Measurements from ENCODE around the gene FRAS1.

FRAS1 gene

DNA sequence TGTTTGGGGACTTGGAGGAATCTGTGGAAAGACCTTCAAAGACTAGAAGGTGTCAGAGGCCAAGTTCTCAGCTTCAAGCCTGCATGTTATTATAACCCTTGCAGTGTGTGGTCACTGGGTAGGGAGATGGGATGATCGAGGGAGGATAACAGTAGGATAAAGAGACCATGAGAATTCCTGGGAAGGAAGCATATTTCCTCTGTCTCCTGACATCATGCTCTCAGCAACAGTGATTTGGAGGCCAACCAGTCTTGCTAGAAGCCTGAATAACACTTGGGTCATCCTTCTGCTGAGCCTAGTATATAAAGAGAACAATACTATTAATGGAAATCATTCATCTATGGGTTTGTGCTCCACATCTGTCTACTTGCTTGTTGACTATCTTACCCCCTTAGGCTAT, 453.6 kb downstream of the FRAS1 start:
- DNase-seq (ENCODE audit: low read depth, low spot score), result no peak
- no peak overlapping the region for H3K4me3 ChIP-seq (ENCODE audit: low read length)
- no peaks in the 10 kb centered on the region; the same call in 1 of the 2 replicates for H3K4me1 ChIP-seq (ENCODE audit: control insufficient read depth, insufficient read depth, low read length)
- no peak overlapping the region for H3K27ac ChIP-seq (ENCODE audit: low read length)
- H3K9me3 ChIP-seq (ENCODE audit: control insufficient read depth, insufficient read depth, low read length), result no peaks in the 10 kb centered on the region
- H3K27me3 ChIP-seq (ENCODE audit: control insufficient read depth, insufficient read depth, low read length), result no peaks in the 10 kb centered on the region
- peaks cover 22% of the 10 kb centered on the region; the same call in 1 of the 2 replicates for H3K36me3 ChIP-seq (ENCODE audit: control insufficient read depth, insufficient read depth, low read length)
- no CpG with 5 or more reads among the region's 1 CpG for WGBS (ENCODE audit: insufficient coverage, insufficient read length)

DNA sequence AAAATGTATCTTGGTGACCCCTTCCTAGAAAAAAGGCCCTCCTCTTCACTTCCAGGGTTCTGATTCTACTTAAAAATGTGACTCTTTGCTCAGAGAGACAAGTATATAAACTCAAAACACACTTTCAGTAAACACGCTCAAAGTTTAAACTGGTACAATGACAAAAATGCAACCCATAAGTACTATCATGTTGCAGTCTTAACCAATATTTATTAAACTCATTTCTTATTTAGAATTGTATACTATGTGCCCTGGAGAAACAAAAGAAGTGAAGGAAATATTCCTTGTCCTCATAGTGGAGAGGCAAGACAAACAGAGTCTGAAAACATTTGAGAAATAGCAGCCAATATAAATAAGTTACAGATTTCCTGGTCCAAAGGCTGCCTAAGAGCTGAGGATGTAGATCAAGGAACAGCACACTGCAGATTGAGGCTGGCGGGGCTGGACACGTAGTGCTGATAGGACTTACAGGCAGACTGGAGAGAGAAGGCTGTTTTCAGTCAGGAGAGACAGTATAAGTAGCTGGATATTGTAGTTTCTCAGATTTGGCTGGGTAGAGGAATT, 455.3 kb downstream of the FRAS1 start:
- peaks cover 19% of the 10 kb centered on the region; the same call in 1 of the 2 replicates for H3K36me3 ChIP-seq (ENCODE audit: control insufficient read depth, insufficient read depth, low read length)

DNA sequence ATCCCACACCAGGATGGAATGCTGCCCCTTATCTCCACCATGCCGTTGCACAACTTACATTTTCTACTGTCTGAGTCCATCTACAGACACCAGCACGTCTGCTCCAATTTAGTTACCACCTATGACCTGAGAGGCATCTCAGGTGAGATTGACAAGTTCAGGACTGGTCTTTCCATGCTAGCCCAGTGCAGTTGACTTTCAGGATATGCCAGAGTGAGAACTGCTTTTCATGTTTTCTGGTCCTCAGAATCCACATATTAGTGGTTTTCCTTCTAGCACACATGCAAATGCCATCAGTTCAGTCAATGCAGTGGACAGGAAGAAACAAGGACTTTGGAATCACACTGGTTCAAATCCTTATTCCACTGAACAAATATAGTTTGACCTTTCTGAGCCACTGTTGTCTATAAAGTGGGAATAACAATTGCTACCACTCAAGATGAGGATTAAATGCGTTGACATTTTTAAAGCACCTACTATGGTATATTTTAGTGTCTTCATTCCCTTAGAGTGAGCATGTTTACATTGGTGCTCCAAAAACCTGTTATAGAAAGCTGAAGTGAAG, 456.4 kb downstream of the FRAS1 start:
- Histone ChIP-seq H3K4me1 (ENCODE audit: control insufficient read depth, insufficient read depth, low read length) (no peaks in the 10 kb centered on the region), H3K27me3 (ENCODE audit: control insufficient read depth, insufficient read depth, low read length) (no peaks in the 10 kb centered on the region), H3K9me3 (ENCODE audit: control insufficient read depth, insufficient read depth, low read length) (no peaks in the 10 kb centered on the region), H3K27ac (ENCODE audit: low read length) (no peak overlapping the region), H3K4me3 (ENCODE audit: low read length) (no peak overlapping the region), H3K36me3 (ENCODE audit: control insufficient read depth, insufficient read depth, low read length) (peaks cover 16% of the 10 kb centered on the region; the same call in 1 of the 2 replicates)
- no peak for DNase-seq (ENCODE audit: low read depth, low spot score)
- no CpG with 5 or more reads among the region's 3 CpGs for WGBS (ENCODE audit: insufficient coverage, insufficient read length)

More for the DNA sequence above, 455.3 kb downstream of the FRAS1 start:
- Histone ChIP-seq H3K27ac (ENCODE audit: low read length) (no peak overlapping the region), H3K9me3 (ENCODE audit: control insufficient read depth, insufficient read depth, low read length) (no peaks in the 10 kb centered on the region), H3K4me1 (ENCODE audit: control insufficient read depth, insufficient read depth, low read length) (no peaks in the 10 kb centered on the region), H3K4me3 (ENCODE audit: low read length) (no peak overlapping the region), H3K27me3 (ENCODE audit: control insufficient read depth, insufficient read depth, low read length) (no peaks in the 10 kb centered on the region)
- no CpG with 5 or more reads among the region's 3 CpGs for WGBS (ENCODE audit: insufficient coverage, insufficient read length)
- no peak for DNase-seq (ENCODE audit: low read depth, low spot score)

DNA sequence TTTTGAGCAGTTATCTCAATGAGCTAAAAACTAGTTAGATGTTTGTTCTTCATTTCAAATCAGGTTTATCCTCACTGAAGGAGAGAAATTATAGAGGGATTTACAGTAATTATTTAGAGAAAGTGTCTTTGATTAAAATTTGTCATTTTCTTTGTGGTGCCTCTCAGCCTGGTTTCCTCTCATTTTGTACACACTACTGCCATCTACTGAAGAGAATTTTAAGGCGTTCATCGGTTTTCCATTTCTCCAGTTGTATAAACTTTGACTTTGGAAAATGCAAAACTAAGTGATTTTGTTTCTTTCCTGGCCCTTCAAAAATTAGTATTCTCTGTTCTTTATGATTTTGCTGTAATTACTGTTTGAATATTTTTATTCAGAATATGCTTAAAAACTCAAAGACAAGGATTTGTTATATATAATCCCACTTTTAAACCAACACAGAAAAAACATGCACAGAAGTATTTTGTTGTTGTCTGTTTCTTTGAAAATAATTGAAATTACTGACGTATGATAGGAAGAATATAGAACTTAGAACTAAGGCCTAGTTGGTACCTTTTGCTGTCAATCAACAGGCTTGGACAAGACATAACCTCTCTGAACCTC, 460.0 kb downstream of the FRAS1 start:
- Histone ChIP-seq H3K9me3 (ENCODE audit: control insufficient read depth, insufficient read depth, low read length) (no peaks in the 10 kb centered on the region), H3K36me3 (ENCODE audit: control insufficient read depth, insufficient read depth, low read length) (peaks cover 10% of the 10 kb centered on the region; the same call in 1 of the 2 replicates), H3K27ac (ENCODE audit: low read length) (no peak overlapping the region), H3K4me3 (ENCODE audit: low read length) (no peak overlapping the region), H3K4me1 (ENCODE audit: control insufficient read depth, insufficient read depth, low read length) (no peaks in the 10 kb centered on the region), H3K27me3 (ENCODE audit: control insufficient read depth, insufficient read depth, low read length) (no peaks in the 10 kb centered on the region)
- no peak for DNase-seq (ENCODE audit: low read depth, low spot score)
- no CpG with 5 or more reads among the region's 3 CpGs for WGBS (ENCODE audit: insufficient coverage, insufficient read length)

DNA sequence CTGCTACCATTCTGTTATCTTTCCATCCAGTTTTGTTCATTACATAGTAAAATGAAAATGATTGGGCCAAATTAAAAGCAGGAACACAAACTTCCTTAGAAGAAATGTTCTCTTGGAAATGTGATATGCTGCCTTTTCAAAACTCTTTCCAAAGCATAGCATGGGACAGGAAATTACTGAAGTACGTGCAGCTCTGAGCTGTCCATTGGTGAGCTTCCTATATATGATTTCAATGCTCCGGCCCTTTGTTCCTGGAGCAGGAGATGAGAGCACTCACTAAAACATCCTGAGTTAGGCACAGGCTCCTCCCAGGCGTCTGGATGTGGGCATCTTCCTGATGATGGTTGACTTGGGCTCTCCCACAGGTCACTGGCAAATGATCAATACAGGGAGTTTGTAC, 461.4 kb downstream of the FRAS1 start:
- WGBS (ENCODE audit: insufficient coverage, insufficient read length), result no CpG with 5 or more reads among the region's 3 CpGs
- Histone ChIP-seq H3K4me1 (ENCODE audit: control insufficient read depth, insufficient read depth, low read length) (no peaks in the 10 kb centered on the region), H3K36me3 (ENCODE audit: control insufficient read depth, insufficient read depth, low read length) (peaks cover 7% of the 10 kb centered on the region; the same call in 1 of the 2 replicates), H3K27me3 (ENCODE audit: control insufficient read depth, insufficient read depth, low read length) (no peaks in the 10 kb centered on the region), H3K4me3 (ENCODE audit: low read length) (no peak overlapping the region), H3K9me3 (ENCODE audit: control insufficient read depth, insufficient read depth, low read length) (no peaks in the 10 kb centered on the region), H3K27ac (ENCODE audit: low read length) (no peak overlapping the region)
- no peak for DNase-seq (ENCODE audit: low read depth, low spot score)

DNA sequence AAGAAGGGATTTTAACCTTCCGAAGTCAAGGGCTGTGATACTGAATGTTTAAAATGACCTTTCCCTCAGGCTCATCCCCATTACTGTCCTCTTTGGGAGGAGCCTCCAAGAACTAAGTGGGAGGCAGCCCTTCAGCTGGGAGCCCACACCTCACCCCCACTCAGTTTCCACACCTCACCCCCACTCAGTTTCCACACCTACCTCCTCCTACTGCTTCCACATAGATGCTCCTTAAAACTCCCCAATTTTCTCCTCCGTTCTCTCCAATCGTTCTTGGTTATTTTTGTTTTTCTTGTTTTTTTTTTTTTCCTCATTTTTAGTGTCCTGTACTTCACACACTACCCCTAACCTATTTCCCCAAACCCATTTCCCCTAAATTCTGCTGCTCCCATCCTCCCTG, 462.8 kb downstream of the FRAS1 start:
- Histone ChIP-seq H3K4me1 (ENCODE audit: control insufficient read depth, insufficient read depth, low read length) (no peaks in the 10 kb centered on the region), H3K4me3 (ENCODE audit: low read length) (no peak overlapping the region), H3K36me3 (ENCODE audit: control insufficient read depth, insufficient read depth, low read length) (peaks cover 7% of the 10 kb centered on the region; the same call in 1 of the 2 replicates), H3K27ac (ENCODE audit: low read length) (no peak overlapping the region), H3K27me3 (ENCODE audit: control insufficient read depth, insufficient read depth, low read length) (no peaks in the 10 kb centered on the region), H3K9me3 (ENCODE audit: control insufficient read depth, insufficient read depth, low read length) (no peaks in the 10 kb centered on the region; the same call in 1 of the 2 replicates)
- DNase-seq (ENCODE audit: low read depth, low spot score), result no peak
- WGBS (ENCODE audit: insufficient coverage, insufficient read length), result 100% methylated on average over 2 of the region's 3 CpGs

DNA sequence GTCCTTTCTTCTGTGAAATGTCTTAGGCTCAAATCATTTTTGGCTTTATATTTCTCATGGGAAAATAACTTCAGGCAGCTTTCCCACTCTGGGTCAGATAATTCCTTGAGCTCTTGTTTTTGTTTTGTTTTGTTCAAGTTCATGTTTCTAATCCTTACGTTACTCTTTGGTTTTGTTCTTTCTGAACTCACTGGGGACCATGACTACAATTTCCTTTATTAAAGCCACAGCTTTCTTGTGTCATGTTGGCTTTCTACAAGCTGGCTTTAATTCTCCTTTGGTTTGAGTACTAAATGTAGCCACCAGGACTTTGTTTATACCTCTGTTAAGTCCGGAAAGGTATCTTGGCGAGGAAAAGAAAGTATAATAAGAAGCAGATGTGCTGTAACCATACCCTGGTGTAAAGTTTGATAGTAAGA, 463.7 kb downstream of the FRAS1 start:
- no peaks in the 10 kb centered on the region; the same call in 1 of the 2 replicates for H3K9me3 ChIP-seq (ENCODE audit: control insufficient read depth, insufficient read depth, low read length)
- peaks cover 7% of the 10 kb centered on the region; the same call in 1 of the 2 replicates for H3K36me3 ChIP-seq (ENCODE audit: control insufficient read depth, insufficient read depth, low read length)
- H3K27me3 ChIP-seq (ENCODE audit: control insufficient read depth, insufficient read depth, low read length), result no peaks in the 10 kb centered on the region
- no CpG with 5 or more reads among the region's 3 CpGs for WGBS (ENCODE audit: insufficient coverage, insufficient read length)
- no peak overlapping the region for H3K27ac ChIP-seq (ENCODE audit: low read length)
- DNase-seq (ENCODE audit: low read depth, low spot score), result no peak
- no peaks in the 10 kb centered on the region for H3K4me1 ChIP-seq (ENCODE audit: control insufficient read depth, insufficient read depth, low read length)
- no peak overlapping the region for H3K4me3 ChIP-seq (ENCODE audit: low read length)

DNA sequence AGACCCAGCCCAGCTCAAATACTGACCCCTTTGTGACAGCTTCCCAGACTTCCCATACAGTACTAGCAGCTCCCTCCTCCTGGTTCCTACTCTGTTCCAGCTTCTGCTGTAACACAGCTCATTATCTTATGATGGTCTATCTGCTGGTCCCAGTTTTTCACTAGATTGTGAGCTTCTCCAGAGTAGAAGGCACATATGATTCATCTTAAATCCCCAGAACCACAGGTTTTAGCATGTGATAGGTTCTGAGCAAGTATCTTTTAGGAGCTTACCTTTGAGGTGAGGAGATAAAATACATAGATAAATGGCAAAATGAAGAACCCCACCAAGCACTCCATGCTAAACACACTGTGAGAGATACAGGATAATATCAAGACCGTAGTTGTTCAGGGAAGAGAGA, 466.9 kb downstream of the FRAS1 start:
- WGBS (ENCODE audit: insufficient coverage, insufficient read length), result no CpG with 5 or more reads among the region's 1 CpG
- Histone ChIP-seq H3K4me1 (ENCODE audit: control insufficient read depth, insufficient read depth, low read length) (no peaks in the 10 kb centered on the region), H3K4me3 (ENCODE audit: low read length) (no peak overlapping the region), H3K27ac (ENCODE audit: low read length) (no peak overlapping the region), H3K27me3 (ENCODE audit: control insufficient read depth, insufficient read depth, low read length) (no peaks in the 10 kb centered on the region), H3K36me3 (ENCODE audit: control insufficient read depth, insufficient read depth, low read length) (peaks cover 14% of the 10 kb centered on the region; the same call in 1 of the 2 replicates), H3K9me3 (ENCODE audit: control insufficient read depth, insufficient read depth, low read length) (no peaks in the 10 kb centered on the region; the same call in 1 of the 2 replicates)
- no peak for DNase-seq (ENCODE audit: low read depth, low spot score)

DNA sequence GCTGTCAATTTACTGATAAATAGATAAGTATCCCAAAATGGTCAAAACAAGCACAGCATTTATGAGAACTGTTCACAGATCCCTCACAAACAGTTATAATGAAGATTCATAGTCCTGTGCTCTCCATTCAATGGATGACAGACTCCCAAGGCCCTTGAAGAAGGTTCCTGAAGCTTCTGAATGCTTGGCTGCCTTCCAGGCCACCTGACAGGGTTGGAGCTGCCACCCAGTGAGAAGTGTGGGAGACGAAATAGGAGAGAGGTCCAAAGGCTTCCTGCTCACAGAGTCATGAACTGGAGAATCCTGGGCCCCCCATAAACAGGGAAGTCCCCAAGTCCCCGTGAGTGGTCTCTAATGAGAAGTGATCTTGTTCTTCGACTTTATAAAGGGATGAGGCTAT, 468.4 kb downstream of the FRAS1 start:
- Histone ChIP-seq H3K27me3 (ENCODE audit: control insufficient read depth, insufficient read depth, low read length) (no peaks in the 10 kb centered on the region), H3K4me3 (ENCODE audit: low read length) (no peak overlapping the region), H3K36me3 (ENCODE audit: control insufficient read depth, insufficient read depth, low read length) (peaks cover 12% of the 10 kb centered on the region; the same call in 1 of the 2 replicates), H3K4me1 (ENCODE audit: control insufficient read depth, insufficient read depth, low read length) (no peaks in the 10 kb centered on the region), H3K27ac (ENCODE audit: low read length) (no peak overlapping the region), H3K9me3 (ENCODE audit: control insufficient read depth, insufficient read depth, low read length) (no peaks in the 10 kb centered on the region; the same call in 1 of the 2 replicates)
- no CpG with 5 or more reads among the region's 3 CpGs for WGBS (ENCODE audit: insufficient coverage, insufficient read length)
- DNase-seq (ENCODE audit: low read depth, low spot score), result no peak

DNA sequence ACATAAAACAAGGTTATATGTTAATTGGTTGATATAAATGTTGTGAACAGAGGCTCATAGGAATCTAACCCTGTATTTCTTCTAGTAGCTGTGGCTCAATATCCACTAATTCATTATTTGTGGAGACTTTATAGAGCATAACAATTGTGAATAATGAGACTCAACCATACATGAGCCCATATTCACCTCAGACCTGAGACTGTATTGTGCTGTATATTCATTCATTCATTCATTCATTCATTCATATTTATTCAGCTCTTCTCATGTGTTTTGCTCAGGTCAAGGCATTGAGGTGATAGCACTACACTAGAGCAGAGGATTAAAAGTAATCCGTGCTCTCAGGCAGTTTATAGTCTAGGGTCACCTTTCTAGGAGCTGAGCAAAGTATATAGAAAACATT, 470.0 kb downstream of the FRAS1 start:
- H3K9me3 ChIP-seq (ENCODE audit: control insufficient read depth, insufficient read depth, low read length), result no peaks in the 10 kb centered on the region; the same call in 1 of the 2 replicates
- H3K4me1 ChIP-seq (ENCODE audit: control insufficient read depth, insufficient read depth, low read length), result no peaks in the 10 kb centered on the region
- H3K4me3 ChIP-seq (ENCODE audit: low read length), result no peak overlapping the region
- peaks cover 10% of the 10 kb centered on the region; the same call in 1 of the 2 replicates for H3K36me3 ChIP-seq (ENCODE audit: control insufficient read depth, insufficient read depth, low read length)
- DNase-seq (ENCODE audit: low read depth, low spot score), result no peak
- no peaks in the 10 kb centered on the region for H3K27me3 ChIP-seq (ENCODE audit: control insufficient read depth, insufficient read depth, low read length)
- H3K27ac ChIP-seq (ENCODE audit: low read length), result no peak overlapping the region
- WGBS (ENCODE audit: insufficient coverage, insufficient read length), result no CpG with 5 or more reads among the region's 1 CpG
